Chondrocyte (in vitro differentiated cells): ENCODE data around the gene NECTIN1. TPM values are rescaled to one million over a fixed set of nuclear protein-coding genes. Genes with fewer than 3 reads are reported as not detected.

Experiments
- DNase-seq: peaks from one replicate; pipeline ENCODE4 v3.0.0; 2021; ENCODE audit warnings: mixed read lengths, low spot score
- H3K27ac Mint-ChIP-seq: one replicate; pipeline ENCODE4 v1.8.0; 2021; ENCODE audit warnings: mild to moderate bottlenecking, moderate library complexity, mixed read lengths; ENCODE audit not compliant: unreplicated experiment
- H3K27me3 Mint-ChIP-seq: 2 replicates; pipeline ENCODE4 v1.8.0; 2021; ENCODE audit warnings: low read depth, mixed read lengths
- H3K36me3 Mint-ChIP-seq: 2 replicates; pipeline ENCODE4 v1.8.0; 2021; ENCODE audit warnings: low read depth, mixed read lengths
- H3K4me1 Mint-ChIP-seq: 2 replicates; pipeline ENCODE4 v1.8.0; 2021; ENCODE audit warnings: low read depth, mild to moderate bottlenecking, mixed read lengths
- H3K4me3 Mint-ChIP-seq: one replicate; pipeline ENCODE4 v1.8.0; 2021; ENCODE audit warnings: mild to moderate bottlenecking, moderate library complexity, mixed read lengths; ENCODE audit not compliant: unreplicated experiment
- H3K9me3 Mint-ChIP-seq: 2 replicates; pipeline ENCODE4 v1.8.0; 2021; ENCODE audit warnings: low read depth, mixed read lengths
- total RNA-seq: library from RNA; stranded (reverse); gene quantifications from 3 replicates; pipeline ENCODE4 v1.2.1, GENCODE V29; 2021
- TF ChIP-seq, protein P1 (sequence below): fragments of 200-600 bp; sonication (generic); IDR thresholded peaks from 2 replicates; pipeline ENCODE4 v1.5.0; 2021; ENCODE audit warnings: antibody characterized with exemption, mild to moderate bottlenecking, moderate library complexity

The NECTIN1 gene
- total RNA-seq, 1 donor from 2014 or later = 9.1 TPM

DNA sequence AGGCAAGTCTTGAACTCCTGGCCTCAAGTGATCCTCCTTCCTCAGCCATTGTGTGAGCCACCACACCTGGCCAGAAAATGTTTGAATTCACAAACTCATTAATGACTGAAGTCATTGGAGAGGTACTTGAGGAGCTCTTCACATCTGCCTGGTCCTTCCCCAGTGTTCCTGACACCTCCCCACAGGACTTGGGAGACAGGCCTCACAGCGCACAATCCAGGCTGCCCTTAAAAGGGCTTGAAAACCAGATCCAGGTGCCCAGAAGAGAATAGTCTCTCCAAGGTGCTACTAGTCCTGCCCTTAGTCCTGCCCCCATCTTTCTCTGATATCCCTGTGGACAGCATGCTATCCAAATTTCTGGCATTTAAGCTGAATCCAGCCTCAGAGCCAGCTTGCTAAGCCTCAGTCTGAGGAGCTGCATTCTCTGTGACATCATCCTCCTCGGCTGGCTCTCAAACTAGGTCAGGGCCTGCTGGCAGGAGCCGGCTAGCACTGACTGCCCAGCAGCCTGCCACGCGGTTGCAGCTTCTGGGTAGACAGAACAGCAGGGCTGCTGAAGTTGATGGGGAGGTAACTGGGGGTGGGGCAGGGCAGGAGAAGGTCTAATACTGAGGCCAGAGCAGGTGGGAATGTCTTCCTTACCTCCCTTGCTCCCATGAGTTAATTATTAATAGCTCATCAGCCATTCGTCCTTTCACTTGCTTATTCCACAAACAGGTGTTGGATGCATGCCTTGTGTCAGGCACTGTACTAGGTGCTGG, 35.3 kb upstream of the NECTIN1 start:
- H3K4me1 Mint-ChIP-seq = peaks cover 33% of the 10 kb centered on the region
- H3K9me3 Mint-ChIP-seq = peaks cover 16% of the 10 kb centered on the region
- H3K36me3 Mint-ChIP-seq = peaks cover 6% of the 10 kb centered on the region
- no peak overlapping the region for H3K4me3 Mint-ChIP-seq
- DNase-seq = no peak
- TF ChIP-seq, protein P1, sequence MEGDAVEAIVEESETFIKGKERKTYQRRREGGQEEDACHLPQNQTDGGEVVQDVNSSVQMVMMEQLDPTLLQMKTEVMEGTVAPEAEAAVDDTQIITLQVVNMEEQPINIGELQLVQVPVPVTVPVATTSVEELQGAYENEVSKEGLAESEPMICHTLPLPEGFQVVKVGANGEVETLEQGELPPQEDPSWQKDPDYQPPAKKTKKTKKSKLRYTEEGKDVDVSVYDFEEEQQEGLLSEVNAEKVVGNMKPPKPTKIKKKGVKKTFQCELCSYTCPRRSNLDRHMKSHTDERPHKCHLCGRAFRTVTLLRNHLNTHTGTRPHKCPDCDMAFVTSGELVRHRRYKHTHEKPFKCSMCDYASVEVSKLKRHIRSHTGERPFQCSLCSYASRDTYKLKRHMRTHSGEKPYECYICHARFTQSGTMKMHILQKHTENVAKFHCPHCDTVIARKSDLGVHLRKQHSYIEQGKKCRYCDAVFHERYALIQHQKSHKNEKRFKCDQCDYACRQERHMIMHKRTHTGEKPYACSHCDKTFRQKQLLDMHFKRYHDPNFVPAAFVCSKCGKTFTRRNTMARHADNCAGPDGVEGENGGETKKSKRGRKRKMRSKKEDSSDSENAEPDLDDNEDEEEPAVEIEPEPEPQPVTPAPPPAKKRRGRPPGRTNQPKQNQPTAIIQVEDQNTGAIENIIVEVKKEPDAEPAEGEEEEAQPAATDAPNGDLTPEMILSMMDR = no peak
- H3K27me3 Mint-ChIP-seq = peaks cover 34% of the 10 kb centered on the region
- peak overlapping the region; percentile 77 for H3K27ac Mint-ChIP-seq

DNA sequence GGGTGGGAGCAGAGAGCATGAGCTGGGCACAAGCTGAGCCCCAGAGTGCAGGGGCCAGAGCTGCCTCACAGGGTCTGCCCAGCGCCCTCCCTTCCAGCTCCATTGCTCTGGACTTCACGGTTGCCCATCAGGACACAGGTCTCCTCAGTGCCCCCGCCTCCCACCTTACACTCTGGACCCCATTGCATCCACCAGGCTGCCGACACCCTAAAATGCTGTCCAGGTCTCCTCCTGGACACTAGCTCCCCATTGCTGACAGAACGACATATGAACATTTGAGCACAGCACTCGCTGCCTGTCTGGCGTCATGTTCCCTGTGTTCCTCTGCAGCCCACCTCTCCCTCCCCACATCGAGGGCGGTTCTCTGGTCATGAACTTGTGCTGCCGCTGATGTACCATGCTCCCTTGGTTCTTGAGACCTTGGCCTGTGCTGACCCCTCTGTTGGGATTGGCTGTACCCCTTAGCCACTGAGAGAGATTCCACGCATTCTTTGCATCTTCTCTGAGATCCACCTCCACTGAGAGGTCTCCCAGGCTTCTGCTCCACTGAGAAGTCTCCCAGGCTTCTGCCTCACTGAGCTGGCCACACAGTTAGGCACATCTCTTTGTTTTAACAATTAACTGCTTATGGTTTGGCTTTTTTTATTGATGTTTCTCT, 34.2 kb upstream of the NECTIN1 start:
- no peak for DNase-seq
- peaks cover 40% of the 10 kb centered on the region for H3K4me1 Mint-ChIP-seq
- H3K36me3 Mint-ChIP-seq = peaks cover 6% of the 10 kb centered on the region
- no peak overlapping the region for H3K4me3 Mint-ChIP-seq
- peaks cover 16% of the 10 kb centered on the region for H3K9me3 Mint-ChIP-seq
- TF ChIP-seq, protein P1 = no peak
- peaks cover 23% of the 10 kb centered on the region for H3K27me3 Mint-ChIP-seq
- no peak overlapping the region for H3K27ac Mint-ChIP-seq

DNA sequence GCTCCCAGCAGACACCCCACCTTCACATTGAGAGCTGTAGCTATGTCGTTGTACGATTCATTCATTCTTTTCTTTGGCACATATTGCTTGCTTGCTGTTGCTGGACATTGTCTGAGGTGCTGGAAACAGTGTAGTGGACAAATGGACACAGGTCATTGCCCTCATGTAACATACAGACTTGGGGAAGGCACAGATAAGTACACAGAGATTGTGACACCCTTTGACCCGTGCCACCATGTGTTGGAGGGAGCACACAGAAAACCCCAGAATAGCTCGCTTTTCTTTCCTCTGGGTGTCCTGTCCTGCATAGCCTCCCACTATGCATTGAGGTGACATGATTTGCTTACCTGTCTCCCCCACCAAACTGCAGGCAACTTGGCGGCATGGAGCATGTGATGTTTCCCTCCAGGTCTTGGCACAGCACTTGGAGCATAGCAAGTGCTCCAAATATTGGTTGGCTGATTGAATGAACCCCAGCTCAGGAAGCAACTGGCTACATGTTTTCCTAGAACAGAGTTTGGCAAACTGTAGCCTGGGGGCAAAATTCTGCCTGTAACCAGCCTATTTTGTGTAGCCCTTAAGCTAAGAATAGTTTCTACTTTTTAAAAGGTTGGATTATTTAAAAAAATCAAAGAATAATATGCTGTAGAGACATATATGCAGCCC, 30.9 kb upstream of the NECTIN1 start:
- DNase-seq = peak; percentile 8
- H3K36me3 Mint-ChIP-seq = no peaks in the 10 kb centered on the region
- H3K9me3 Mint-ChIP-seq = no peaks in the 10 kb centered on the region
- H3K4me1 Mint-ChIP-seq = peaks cover 40% of the 10 kb centered on the region
- no peak overlapping the region for H3K27ac Mint-ChIP-seq
- H3K4me3 Mint-ChIP-seq = no peak overlapping the region
- peaks cover 5% of the 10 kb centered on the region for H3K27me3 Mint-ChIP-seq
- TF ChIP-seq, protein P1 = no peak

DNA sequence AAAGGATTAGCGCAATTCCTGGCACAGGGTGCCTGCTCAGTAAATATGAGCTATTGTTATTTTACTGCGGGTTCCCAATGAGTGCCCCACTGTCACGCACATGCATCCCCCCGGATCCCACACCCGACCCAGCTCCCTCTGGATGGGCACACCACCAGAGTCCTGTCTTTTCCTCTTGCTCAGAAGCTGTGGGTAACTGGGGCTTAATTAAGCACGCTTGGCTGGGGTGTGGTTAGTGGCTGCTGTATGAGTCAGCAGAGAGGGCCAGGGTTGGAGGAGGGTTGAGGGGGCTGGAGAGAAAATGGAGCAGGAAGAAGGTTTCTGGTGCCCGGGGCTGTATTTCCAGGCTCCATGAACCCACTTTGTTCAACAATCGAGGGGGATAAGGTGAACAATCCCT, 30.3 kb upstream of the NECTIN1 start:
- no peaks in the 10 kb centered on the region for H3K36me3 Mint-ChIP-seq
- no peak overlapping the region for H3K27ac Mint-ChIP-seq
- peaks cover 5% of the 10 kb centered on the region for H3K27me3 Mint-ChIP-seq
- TF ChIP-seq, protein P1 = no peak
- H3K9me3 Mint-ChIP-seq = no peaks in the 10 kb centered on the region
- peak; percentile 54 for DNase-seq
- no peak overlapping the region for H3K4me3 Mint-ChIP-seq
- H3K4me1 Mint-ChIP-seq = peaks cover 37% of the 10 kb centered on the region

DNA sequence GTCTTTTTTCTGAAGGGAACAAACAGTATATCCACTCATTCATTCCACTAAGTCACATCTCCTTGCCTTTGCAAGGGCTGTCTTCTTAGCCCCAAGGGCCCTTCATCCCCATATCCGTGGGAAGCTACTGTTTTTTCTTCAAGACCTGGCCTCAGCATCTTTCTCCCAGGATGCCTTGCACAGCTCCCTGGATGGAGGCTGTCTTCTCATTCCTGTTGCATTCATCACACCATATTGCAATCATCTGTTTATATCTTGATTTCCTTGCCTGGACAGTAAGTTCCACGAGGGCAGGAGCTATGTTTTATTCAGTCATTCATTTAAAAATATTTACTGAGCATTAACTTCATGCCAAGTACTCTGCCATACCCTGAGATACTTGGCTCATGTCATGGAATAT, 29.3 kb upstream of the NECTIN1 start:
- Mint-ChIP-seq H3K27ac (no peak overlapping the region), H3K9me3 (no peaks in the 10 kb centered on the region), H3K4me1 (peaks cover 26% of the 10 kb centered on the region), H3K27me3 (peaks cover 8% of the 10 kb centered on the region), H3K36me3 (no peaks in the 10 kb centered on the region), H3K4me3 (no peak overlapping the region)
- TF ChIP-seq, protein P1 = no peak
- DNase-seq = peak; percentile 1
